Parathyroid adenoma (tissue), 2 donors: ENCODE data around the gene DCLK1.

Experiments used
- H2AFZ ChIP-seq: fragments of 300-600 bp; sonication (generic); one replicate; pipeline ENCODE4 v1.7.0; 2017; ENCODE audit warnings: antibody characterized with exemption, mild to moderate bottlenecking
- H3K27ac ChIP-seq: fragments of 300-600 bp; sonication (generic); one replicate; pipeline ENCODE4 v1.7.0; 2017
- H3K27me3 ChIP-seq: fragments of 300-600 bp; sonication (generic); one replicate; pipeline ENCODE4 v1.7.0; 2017; ENCODE audit warnings: low read length; ENCODE audit not compliant: control insufficient read depth, insufficient read depth
- H3K36me3 ChIP-seq: fragments of 300-600 bp; sonication (generic); one replicate; pipeline ENCODE4 v1.7.0; 2017; ENCODE audit warnings: low read length; ENCODE audit not compliant: control insufficient read depth, insufficient read depth
- H3K4me1 ChIP-seq: fragments of 300-600 bp; sonication (generic); one replicate; pipeline ENCODE4 v1.7.0; 2017; ENCODE audit warnings: control low read depth
- H3K4me2 ChIP-seq: fragments of 300-600 bp; sonication (generic); one replicate; pipeline ENCODE4 v1.7.0; 2017; ENCODE audit warnings: low read length
- H3K4me3 ChIP-seq: fragments of 300-600 bp; sonication (generic); one replicate; pipeline ENCODE4 v1.7.0; 2017; ENCODE audit warnings: low read depth, low read length
- H3K79me2 ChIP-seq: fragments of 300-600 bp; sonication (generic); one replicate; pipeline ENCODE4 v1.7.0; 2017; ENCODE audit warnings: control low read depth
- H3K9ac ChIP-seq: fragments of 300-600 bp; sonication (generic); one replicate; pipeline ENCODE4 v1.7.0; 2017; ENCODE audit warnings: mild to moderate bottlenecking
- H3K9me3 ChIP-seq: fragments of 300-600 bp; sonication (generic); one replicate; pipeline ENCODE4 v1.7.0; 2017; ENCODE audit warnings: low read length; ENCODE audit not compliant: control insufficient read depth
- TF ChIP-seq, protein P1 (sequence below): fragments of 300-600 bp; sonication (generic); IDR thresholded peaks from one replicate; pipeline ENCODE4 v1.7.0; 2017; ENCODE audit warnings: antibody characterized with exemption, mild to moderate bottlenecking
- donor health status: primary hyperparathyroidism.

The DCLK1 gene

GRCh38 chr13:36026531-36026930 is 104.7 kb downstream of the DCLK1 start:
- Histone ChIP-seq H3K4me1 (peaks cover 2% of the 10 kb centered on the region), H3K9me3 (no peaks in the 10 kb centered on the region), H2AFZ (no peak overlapping the region), H3K27me3 (no peaks in the 10 kb centered on the region), H3K27ac (no peak overlapping the region), H3K9ac (no peak overlapping the region), H3K4me3 (no peak overlapping the region), H3K36me3 (peaks cover 3% of the 10 kb centered on the region), H3K4me2 (no peak overlapping the region), H3K79me2 (no peaks in the 10 kb centered on the region)
- TF ChIP-seq, protein P1, sequence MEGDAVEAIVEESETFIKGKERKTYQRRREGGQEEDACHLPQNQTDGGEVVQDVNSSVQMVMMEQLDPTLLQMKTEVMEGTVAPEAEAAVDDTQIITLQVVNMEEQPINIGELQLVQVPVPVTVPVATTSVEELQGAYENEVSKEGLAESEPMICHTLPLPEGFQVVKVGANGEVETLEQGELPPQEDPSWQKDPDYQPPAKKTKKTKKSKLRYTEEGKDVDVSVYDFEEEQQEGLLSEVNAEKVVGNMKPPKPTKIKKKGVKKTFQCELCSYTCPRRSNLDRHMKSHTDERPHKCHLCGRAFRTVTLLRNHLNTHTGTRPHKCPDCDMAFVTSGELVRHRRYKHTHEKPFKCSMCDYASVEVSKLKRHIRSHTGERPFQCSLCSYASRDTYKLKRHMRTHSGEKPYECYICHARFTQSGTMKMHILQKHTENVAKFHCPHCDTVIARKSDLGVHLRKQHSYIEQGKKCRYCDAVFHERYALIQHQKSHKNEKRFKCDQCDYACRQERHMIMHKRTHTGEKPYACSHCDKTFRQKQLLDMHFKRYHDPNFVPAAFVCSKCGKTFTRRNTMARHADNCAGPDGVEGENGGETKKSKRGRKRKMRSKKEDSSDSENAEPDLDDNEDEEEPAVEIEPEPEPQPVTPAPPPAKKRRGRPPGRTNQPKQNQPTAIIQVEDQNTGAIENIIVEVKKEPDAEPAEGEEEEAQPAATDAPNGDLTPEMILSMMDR, result no peak

GRCh38 chr13:36014763-36015162 is 116.4 kb downstream of the DCLK1 start:
- Histone ChIP-seq H3K9me3 (no peaks in the 10 kb centered on the region), H3K4me2 (no peak overlapping the region), H2AFZ (no peak overlapping the region), H3K4me1 (no peaks in the 10 kb centered on the region), H3K27ac (no peak overlapping the region), H3K9ac (no peak overlapping the region), H3K79me2 (no peaks in the 10 kb centered on the region), H3K4me3 (no peak overlapping the region), H3K36me3 (no peaks in the 10 kb centered on the region), H3K27me3 (no peaks in the 10 kb centered on the region)
- TF ChIP-seq, protein P1, result no peak

DNA sequence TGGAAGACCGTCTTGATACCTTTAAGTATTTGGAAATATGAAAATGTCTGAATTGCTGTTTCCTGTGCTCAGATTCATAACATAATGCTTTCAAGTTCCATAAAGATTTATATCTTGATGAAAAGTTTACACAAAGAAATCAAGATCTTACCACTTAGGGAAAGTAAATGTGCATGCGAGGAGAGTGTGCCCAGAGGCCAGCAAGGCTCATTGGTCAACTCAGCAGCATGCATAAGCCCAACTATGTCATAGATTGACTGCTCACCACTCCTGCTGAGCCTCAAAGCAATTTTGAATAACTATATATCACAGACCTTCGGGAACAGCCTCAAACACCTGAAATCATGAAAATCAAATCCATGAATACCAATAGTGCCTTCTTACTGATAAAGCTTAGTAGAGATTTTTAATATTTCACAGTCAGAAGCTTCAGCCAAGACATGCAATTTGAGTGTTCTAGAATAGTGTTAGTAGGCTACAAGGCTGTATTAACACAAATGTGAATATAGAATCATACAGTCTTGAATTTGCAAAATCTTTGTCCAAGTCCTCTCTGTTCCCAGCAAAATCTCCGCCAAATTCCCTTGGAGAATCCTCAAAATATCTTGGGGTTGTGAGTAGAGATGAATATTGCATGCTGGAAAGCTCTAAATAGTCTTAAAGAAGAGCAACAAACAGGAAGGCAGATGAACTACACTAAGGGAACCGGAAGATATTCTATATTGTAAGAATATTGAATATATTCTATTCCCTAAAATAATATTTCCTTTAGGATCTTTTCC is 124.1 kb downstream of the DCLK1 start:
- Histone ChIP-seq H3K27me3 (no peaks in the 10 kb centered on the region), H3K4me3 (no peak overlapping the region), H3K36me3 (no peaks in the 10 kb centered on the region), H3K4me1 (no peaks in the 10 kb centered on the region), H3K27ac (no peak overlapping the region), H3K9me3 (no peaks in the 10 kb centered on the region), H3K4me2 (no peak overlapping the region), H3K79me2 (no peaks in the 10 kb centered on the region), H2AFZ (no peak overlapping the region), H3K9ac (no peak overlapping the region)
- TF ChIP-seq, protein P1, result no peak

GRCh38 chr13:36006347-36006746 is 124.8 kb downstream of the DCLK1 start:
- no peak overlapping the region for H2AFZ ChIP-seq
- H3K4me2 ChIP-seq, result no peak overlapping the region
- no peaks in the 10 kb centered on the region for H3K27me3 ChIP-seq
- TF ChIP-seq, protein P1, result no peak
- H3K36me3 ChIP-seq, result no peaks in the 10 kb centered on the region
- no peaks in the 10 kb centered on the region for H3K9me3 ChIP-seq
- H3K4me1 ChIP-seq, result no peaks in the 10 kb centered on the region
- no peak overlapping the region for H3K9ac ChIP-seq
- H3K4me3 ChIP-seq, result no peak overlapping the region
- no peak overlapping the region for H3K27ac ChIP-seq
- no peaks in the 10 kb centered on the region for H3K79me2 ChIP-seq

DNA sequence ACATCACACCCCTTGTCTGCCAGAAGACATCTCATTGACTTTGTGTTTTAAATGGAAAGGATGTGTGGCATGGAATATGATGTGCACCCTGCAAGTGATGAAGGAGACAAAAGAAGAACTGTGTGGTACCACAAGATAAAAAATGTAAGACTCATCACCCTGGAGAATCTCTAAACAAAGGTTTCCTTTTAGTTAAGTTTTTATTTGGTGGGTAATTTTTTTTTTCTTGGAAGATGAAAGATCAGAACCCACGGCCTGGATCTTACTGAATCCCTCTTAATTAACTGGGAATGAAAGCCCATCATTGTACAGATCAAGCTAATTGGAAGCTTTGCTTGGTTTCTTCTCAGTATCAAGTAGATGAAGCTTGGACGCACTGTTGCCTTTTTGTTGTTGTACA is 129.6 kb downstream of the DCLK1 start:
- TF ChIP-seq, protein P1, result no peak
- H3K9ac ChIP-seq, result no peak overlapping the region
- H2AFZ ChIP-seq, result no peak overlapping the region
- H3K4me3 ChIP-seq, result no peak overlapping the region
- no peaks in the 10 kb centered on the region for H3K36me3 ChIP-seq
- H3K4me2 ChIP-seq, result no peak overlapping the region
- H3K27me3 ChIP-seq, result no peaks in the 10 kb centered on the region
- H3K27ac ChIP-seq, result no peak overlapping the region
- no peaks in the 10 kb centered on the region for H3K9me3 ChIP-seq
- H3K4me1 ChIP-seq, result no peaks in the 10 kb centered on the region
- no peaks in the 10 kb centered on the region for H3K79me2 ChIP-seq
